HepG2 (cell line): ENCODE data around the gene RABGAP1L. TPM values are rescaled to one million over a fixed set of nuclear protein-coding genes. Genes with fewer than 3 reads are reported as not detected.

Experiments used
- AGO2 ChIP-seq: fragments of 200-400 bp; formaldehyde crosslinking; optimal IDR thresholded peaks from 2 replicates; pipeline ENCODE3; 2017; ENCODE audit warnings: mild to moderate bottlenecking, low read depth, low read length, moderate library complexity
- AKAP8 ChIP-seq: sonication (generic); formaldehyde crosslinking; IDR thresholded peaks from 2 replicates; pipeline ENCODE4 v1.5.1; 2020; ENCODE audit warnings: mild to moderate bottlenecking, missing genetic modification reagents
- BHLHE40 ChIP-seq: IDR thresholded peaks from 2 replicates; pipeline ENCODE4 v1.6.1; 2011; ENCODE audit warnings: low read length, improper control_type of control experiment
- BORCS8-MEF2B ChIP-seq: sonication (generic); formaldehyde crosslinking; IDR thresholded peaks from 2 replicates; pipeline ENCODE4 v1.8.0; 2022; ENCODE audit warnings: mild to moderate bottlenecking, missing genetic modification reagents
- CBX2 ChIP-seq, 2 experiments: fragments of 200-600 bp in 1 of 2; sonication (generic); formaldehyde crosslinking in 1 of 2; IDR thresholded peaks; 2 replicates each; pipeline versions ENCODE4 v1.7.0 to v1.8.1; 2018 to 2022; ENCODE audit warnings: low read depth in 2 of 2, low read length in 1 of 2, mild to moderate bottlenecking in 1 of 2, missing genetic modification reagents in 1 of 2
- CENPX ChIP-seq: sonication (generic); formaldehyde crosslinking; IDR thresholded peaks from 2 replicates; pipeline ENCODE4 v1.9.0; 2021; ENCODE audit warnings: mild to moderate bottlenecking, missing genetic modification reagents, moderate library complexity
- GABPA ChIP-seq, 2 experiments: IDR thresholded peaks; 2 replicates each; pipeline ENCODE4 v1.6.1; 2011 to 2016; ENCODE audit warnings: low read depth in 2 of 2, low read length in 1 of 2, missing biosample characterization in 1 of 2, missing genetic modification characterization in 1 of 2
- KDM5A ChIP-seq: fragments of 200-600 bp; sonication (generic); IDR thresholded peaks from 2 replicates; pipeline ENCODE4 v1.7.0; 2018; ENCODE audit warnings: antibody characterized with exemption, mild to moderate bottlenecking, low read length, borderline replicate concordance
- MYC ChIP-seq: sonication (generic); formaldehyde crosslinking; IDR thresholded peaks from 2 replicates; pipeline ENCODE4 v1.9.0; 2021; ENCODE audit warnings: missing genetic modification reagents, borderline replicate concordance
- POLR2G ChIP-seq: fragments of 200-400 bp; formaldehyde crosslinking; IDR thresholded peaks from 2 replicates; pipeline ENCODE4 v1.6.1; 2018; ENCODE audit warnings: mild to moderate bottlenecking, low read depth, low read length, moderate library complexity
- TCF7 ChIP-seq: sonication (generic); IDR thresholded peaks from 2 replicates; pipeline ENCODE4 v1.6.1; 2016; ENCODE audit warnings: antibody characterized with exemption, low read depth
- ZNF20 ChIP-seq: sonication (generic); formaldehyde crosslinking; IDR thresholded peaks from 2 replicates; pipeline ENCODE4 v1.4.0; 2020; ENCODE audit warnings: mild to moderate bottlenecking, moderate library complexity, missing genetic modification reagents
- ZNF230 ChIP-seq: sonication (generic); formaldehyde crosslinking; IDR thresholded peaks from 2 replicates; pipeline ENCODE4 v1.4.0; 2020; ENCODE audit warnings: mild to moderate bottlenecking, missing genetic modification reagents
- ZNF30 ChIP-seq: sonication (generic); formaldehyde crosslinking; IDR thresholded peaks from 2 replicates; pipeline ENCODE4 v1.5.0; 2020; ENCODE audit warnings: mild to moderate bottlenecking, missing genetic modification reagents
- ZNF546 ChIP-seq: sonication (generic); formaldehyde crosslinking; conservative IDR thresholded peaks from 2 replicates; pipeline ENCODE4 v1.8.1; 2023; ENCODE audit warnings: mild to moderate bottlenecking, missing genetic modification reagents
- ZNF564 ChIP-seq: sonication (generic); formaldehyde crosslinking; IDR thresholded peaks from 2 replicates; pipeline ENCODE4 v1.8.1; 2023; ENCODE audit warnings: mild to moderate bottlenecking, missing genetic modification reagents
- ZNF674 ChIP-seq: sonication (generic); formaldehyde crosslinking; IDR thresholded peaks from 2 replicates; pipeline ENCODE4 v1.5.0; 2020; ENCODE audit warnings: low read depth, mild to moderate bottlenecking, missing genetic modification reagents
- ZNF788 ChIP-seq: sonication (generic); formaldehyde crosslinking; IDR thresholded peaks from 2 replicates; pipeline ENCODE4 v1.5.0; 2020; ENCODE audit warnings: mild to moderate bottlenecking, missing genetic modification reagents, borderline replicate concordance
- ZNF83 ChIP-seq: sonication (generic); formaldehyde crosslinking; IDR thresholded peaks from 2 replicates; pipeline ENCODE4 v1.4.0; 2020; ENCODE audit warnings: missing genetic modification reagents, mild to moderate bottlenecking, borderline replicate concordance
- ZNF839 ChIP-seq: sonication (generic); formaldehyde crosslinking; IDR thresholded peaks from 2 replicates; pipeline ENCODE4 v1.4.0; 2020; ENCODE audit warnings: missing genetic modification reagents, mild to moderate bottlenecking, borderline replicate concordance
- ZNF878 ChIP-seq: sonication (generic); formaldehyde crosslinking; IDR thresholded peaks from 2 replicates; pipeline ENCODE4 v1.8.1; 2023; ENCODE audit warnings: mild to moderate bottlenecking, missing genetic modification reagents, moderate library complexity
- polyA plus RNA-seq, 8 experiments: library from polyadenylated mRNA; depleted of rRNA in 3 of 8; stranded (reverse) in 7 of 8; unstranded in 1 of 8; fragments of >200 nt; fragmentation: Illumina TruSeq in 4 of 8; extraction: Trizol in 4 of 8; gene quantifications; 2 replicates each; pipeline versions ENCODE4 v1.2.1 to v1.2.3, GENCODE V29; 2011 to 2016; ENCODE audit warnings: low read depth in 4 of 8, missing spikeins in 1 of 8, mixed read lengths in 1 of 8; ENCODE audit not compliant: insufficient read depth in 1 of 8
- total RNA-seq, 5 experiments: library from RNA; depleted of rRNA; stranded (reverse); fragments of >200 nt; fragmentation: Illumina TruSeq; extraction: Trizol; gene quantifications; 2 replicates each; pipeline ENCODE4 v1.2.3, GENCODE V29; 2016; ENCODE audit warnings: low read depth in 1 of 5
- TF ChIP-seq, protein P1 (sequence below): sonication (generic); formaldehyde crosslinking; IDR thresholded peaks from 2 replicates; pipeline ENCODE4 v1.5.1; 2020; ENCODE audit warnings: missing genetic modification reagents, mild to moderate bottlenecking, borderline replicate concordance
- TF ChIP-seq, protein P2 (sequence below): sonication (generic); formaldehyde crosslinking; IDR thresholded peaks from 2 replicates; pipeline ENCODE4 v1.4.0; 2020; ENCODE audit warnings: mild to moderate bottlenecking, missing genetic modification reagents
- TF ChIP-seq, protein P3 (sequence below): sonication (generic); formaldehyde crosslinking; IDR thresholded peaks from 2 replicates; pipeline ENCODE4 v1.5.0; 2020; ENCODE audit warnings: mild to moderate bottlenecking, missing genetic modification reagents
- TF ChIP-seq, protein P4 (sequence below): sonication (generic); formaldehyde crosslinking; IDR thresholded peaks from 2 replicates; pipeline ENCODE4 v1.8.0; 2022; ENCODE audit warnings: mild to moderate bottlenecking, missing genetic modification reagents

The RABGAP1L gene
- total and polyA plus RNA-seq, 2 of the 13 experiments (the other 11 are each of a cell fraction or from before 2014, with no cell fraction given) = 7.9 to 22.6 TPM

DNA sequence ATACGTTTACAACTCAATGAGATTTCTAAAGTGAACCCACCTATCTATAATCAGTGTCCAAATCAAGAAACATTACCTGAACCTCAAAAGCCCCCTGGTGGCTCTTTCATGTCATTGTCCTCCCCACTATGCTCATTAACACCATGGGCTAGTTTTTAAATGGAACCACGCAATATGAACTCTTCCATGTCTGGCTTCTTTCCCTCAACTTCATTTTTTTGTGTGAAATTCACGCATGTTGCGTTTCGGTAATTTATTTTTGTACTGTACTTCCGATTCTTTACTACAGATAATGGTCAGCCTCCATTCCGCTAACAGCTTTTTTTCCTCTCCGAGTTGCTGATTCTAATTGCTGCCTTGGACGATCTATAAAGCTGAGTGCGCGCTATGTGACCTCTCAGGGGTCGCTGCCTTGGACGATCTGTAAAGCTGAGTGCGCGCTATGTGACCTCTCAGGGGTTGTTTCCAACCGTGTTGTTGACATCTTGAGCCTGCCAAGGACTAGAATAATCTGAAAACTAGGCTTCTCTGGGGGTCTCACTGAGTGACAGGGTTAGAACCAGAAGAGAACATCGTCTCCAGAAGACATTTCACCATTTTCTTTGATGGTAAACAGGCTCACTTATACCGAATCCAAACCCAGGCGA is 839.4 kb downstream of the RABGAP1L start (continued):
- TF ChIP-seq POLR2G = no peak
- TF ChIP-seq, protein P1, sequence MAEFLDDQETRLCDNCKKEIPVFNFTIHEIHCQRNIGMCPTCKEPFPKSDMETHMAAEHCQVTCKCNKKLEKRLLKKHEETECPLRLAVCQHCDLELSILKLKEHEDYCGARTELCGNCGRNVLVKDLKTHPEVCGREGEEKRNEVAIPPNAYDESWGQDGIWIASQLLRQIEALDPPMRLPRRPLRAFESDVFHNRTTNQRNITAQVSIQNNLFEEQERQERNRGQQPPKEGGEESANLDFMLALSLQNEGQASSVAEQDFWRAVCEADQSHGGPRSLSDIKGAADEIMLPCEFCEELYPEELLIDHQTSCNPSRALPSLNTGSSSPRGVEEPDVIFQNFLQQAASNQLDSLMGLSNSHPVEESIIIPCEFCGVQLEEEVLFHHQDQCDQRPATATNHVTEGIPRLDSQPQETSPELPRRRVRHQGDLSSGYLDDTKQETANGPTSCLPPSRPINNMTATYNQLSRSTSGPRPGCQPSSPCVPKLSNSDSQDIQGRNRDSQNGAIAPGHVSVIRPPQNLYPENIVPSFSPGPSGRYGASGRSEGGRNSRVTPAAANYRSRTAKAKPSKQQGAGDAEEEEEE (CRISPR knock-in tag) = no peak
- no peak for TF ChIP-seq BORCS8-MEF2B
- peak; percentile 76; the same call in 1 of the 2 replicates for TF ChIP-seq ZNF878 (CRISPR knock-in tag)
- TF ChIP-seq, protein P2, sequence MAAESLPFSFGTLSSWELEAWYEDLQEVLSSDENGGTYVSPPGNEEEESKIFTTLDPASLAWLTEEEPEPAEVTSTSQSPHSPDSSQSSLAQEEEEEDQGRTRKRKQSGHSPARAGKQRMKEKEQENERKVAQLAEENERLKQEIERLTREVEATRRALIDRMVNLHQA (CRISPR knock-in tag) = no peak
- no peak for TF ChIP-seq ZNF674 (CRISPR knock-in tag)
- TF ChIP-seq ZNF30 (CRISPR knock-in tag) = no peak
- no peak for TF ChIP-seq CBX2 (IDR thresholded peaks at IDR 0.05; ENCODE audit: low read depth, low read length)
- no peak for TF ChIP-seq CBX2 (CRISPR knock-in tag; IDR thresholded peaks at IDR 0.05; ENCODE audit: low read depth)
- no peak for TF ChIP-seq ZNF20 (CRISPR knock-in tag)
- no peak for TF ChIP-seq ZNF230 (CRISPR knock-in tag)
- TF ChIP-seq MYC (CRISPR knock-in tag) = no peak
- TF ChIP-seq, protein P3, sequence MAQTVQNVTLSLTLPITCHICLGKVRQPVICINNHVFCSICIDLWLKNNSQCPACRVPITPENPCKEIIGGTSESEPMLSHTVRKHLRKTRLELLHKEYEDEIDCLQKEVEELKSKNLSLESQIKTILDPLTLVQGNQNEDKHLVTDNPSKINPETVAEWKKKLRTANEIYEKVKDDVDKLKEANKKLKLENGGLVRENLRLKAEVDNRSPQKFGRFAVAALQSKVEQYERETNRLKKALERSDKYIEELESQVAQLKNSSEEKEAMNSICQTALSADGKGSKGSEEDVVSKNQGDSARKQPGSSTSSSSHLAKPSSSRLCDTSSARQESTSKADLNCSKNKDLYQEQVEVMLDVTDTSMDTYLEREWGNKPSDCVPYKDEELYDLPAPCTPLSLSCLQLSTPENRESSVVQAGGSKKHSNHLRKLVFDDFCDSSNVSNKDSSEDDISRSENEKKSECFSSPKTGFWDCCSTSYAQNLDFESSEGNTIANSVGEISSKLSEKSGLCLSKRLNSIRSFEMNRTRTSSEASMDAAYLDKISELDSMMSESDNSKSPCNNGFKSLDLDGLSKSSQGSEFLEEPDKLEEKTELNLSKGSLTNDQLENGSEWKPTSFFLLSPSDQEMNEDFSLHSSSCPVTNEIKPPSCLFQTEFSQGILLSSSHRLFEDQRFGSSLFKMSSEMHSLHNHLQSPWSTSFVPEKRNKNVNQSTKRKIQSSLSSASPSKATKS (CRISPR knock-in tag) = no peak
- no peak for TF ChIP-seq ZNF564
- no peak for TF ChIP-seq ZNF546
- no peak for TF ChIP-seq AKAP8 (CRISPR knock-in tag)
- no peak for TF ChIP-seq ZNF83 (CRISPR knock-in tag)
- TF ChIP-seq ZNF788 = no peak
- TF ChIP-seq, protein P4, sequence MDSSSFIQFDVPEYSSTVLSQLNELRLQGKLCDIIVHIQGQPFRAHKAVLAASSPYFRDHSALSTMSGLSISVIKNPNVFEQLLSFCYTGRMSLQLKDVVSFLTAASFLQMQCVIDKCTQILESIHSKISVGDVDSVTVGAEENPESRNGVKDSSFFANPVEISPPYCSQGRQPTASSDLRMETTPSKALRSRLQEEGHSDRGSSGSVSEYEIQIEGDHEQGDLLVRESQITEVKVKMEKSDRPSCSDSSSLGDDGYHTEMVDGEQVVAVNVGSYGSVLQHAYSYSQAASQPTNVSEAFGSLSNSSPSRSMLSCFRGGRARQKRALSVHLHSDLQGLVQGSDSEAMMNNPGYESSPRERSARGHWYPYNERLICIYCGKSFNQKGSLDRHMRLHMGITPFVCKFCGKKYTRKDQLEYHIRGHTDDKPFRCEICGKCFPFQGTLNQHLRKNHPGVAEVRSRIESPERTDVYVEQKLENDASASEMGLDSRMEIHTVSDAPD (CRISPR knock-in tag) = no peak
- no peak for TF ChIP-seq AGO2
- no peak for TF ChIP-seq CENPX (CRISPR knock-in tag)
- 0 out of 2 replicates have a peak, but pooled peaks have one; percentile 15 for TF ChIP-seq KDM5A
- TF ChIP-seq BHLHE40 = no peak
- no peak for TF ChIP-seq ZNF839 (CRISPR knock-in tag)
- TF ChIP-seq GABPA (IDR thresholded peaks at IDR 0.05; ENCODE audit: low read depth, low read length) = no peak
- no peak for TF ChIP-seq GABPA (CRISPR knock-in tag; IDR thresholded peaks at IDR 0.05; ENCODE audit: low read depth)
- TF ChIP-seq TCF7 = no peak
